DMS114 treated with DMSO at 0.1 percent for 48 hours (cell line): ENCODE results near the gene ADAT3.

Experiments used
- DNase-seq: peaks from one replicate; lab custom pipeline; 2025; ENCODE audit not compliant: unreplicated experiment; lab: John Stamatoyannopoulos, UW

ADAT3 gene

DNA sequence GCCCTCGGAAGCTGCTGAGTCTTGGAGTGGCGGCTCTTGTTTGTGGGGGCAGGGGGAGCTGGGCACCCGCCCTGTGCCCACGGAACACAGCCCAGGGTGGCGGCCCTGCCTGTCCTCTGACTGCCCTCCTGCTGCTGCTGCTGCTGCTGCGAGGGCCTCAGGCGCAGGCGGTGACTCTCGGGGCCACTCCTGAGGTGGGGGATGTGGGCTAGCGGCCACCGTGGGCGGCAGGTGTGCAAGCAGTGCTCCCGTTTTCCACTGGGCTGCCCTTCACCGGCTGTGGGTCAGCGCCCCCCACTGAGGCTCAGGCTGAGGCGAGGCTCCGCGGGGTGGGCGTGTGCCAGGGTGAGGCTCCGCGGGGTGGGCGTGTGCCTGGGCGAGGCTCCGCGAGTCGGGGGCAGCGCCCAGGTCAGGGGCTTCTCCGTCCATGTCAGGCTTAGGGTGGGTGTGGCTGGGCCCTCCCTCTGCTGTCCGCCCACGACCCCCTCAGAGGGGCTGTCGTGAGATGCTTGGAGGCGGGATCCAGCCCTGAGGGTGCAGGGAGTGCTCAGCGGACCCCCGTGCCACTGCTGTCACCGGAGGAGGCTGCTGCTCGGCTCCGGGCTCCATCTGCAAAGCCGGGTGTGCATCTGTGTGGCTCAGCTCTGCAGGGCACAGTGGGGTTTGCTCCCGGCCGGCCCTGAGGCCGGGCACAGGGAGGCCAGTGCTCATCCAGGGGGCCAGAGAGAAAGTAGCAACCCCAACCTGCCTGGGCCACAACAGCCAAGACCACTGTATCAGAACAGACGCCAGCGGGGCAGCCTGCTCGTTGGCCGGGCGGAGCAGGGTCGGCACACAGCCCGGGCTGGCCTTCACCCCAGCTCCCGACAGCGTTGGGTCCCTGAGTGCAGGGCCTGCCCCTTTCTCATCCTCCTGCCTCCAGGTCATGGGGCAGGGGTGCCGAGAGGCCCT lies 50.2 kb downstream of the ADAT3 start:
- no peak for DNase-seq

DNA sequence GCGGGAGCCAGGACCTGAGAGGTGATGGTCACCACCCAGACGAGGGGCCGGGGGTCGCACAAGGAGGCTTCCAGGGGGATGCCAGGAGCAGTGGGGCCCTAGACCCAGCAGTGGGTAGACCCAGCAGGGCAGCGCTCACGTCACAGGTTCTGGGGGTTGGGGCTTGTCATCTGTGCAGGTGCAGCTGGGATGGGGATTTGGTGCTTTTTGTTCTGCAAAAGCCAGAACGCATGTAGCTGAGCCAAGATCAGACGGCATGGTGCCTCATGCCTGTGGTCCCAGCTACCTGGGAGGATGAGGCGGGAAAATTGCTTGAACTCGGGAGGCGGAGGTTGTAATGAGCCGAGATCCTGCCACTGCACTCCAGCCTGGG lies 50.9 kb downstream of the ADAT3 start:
- DNase-seq, result no peak

DNA sequence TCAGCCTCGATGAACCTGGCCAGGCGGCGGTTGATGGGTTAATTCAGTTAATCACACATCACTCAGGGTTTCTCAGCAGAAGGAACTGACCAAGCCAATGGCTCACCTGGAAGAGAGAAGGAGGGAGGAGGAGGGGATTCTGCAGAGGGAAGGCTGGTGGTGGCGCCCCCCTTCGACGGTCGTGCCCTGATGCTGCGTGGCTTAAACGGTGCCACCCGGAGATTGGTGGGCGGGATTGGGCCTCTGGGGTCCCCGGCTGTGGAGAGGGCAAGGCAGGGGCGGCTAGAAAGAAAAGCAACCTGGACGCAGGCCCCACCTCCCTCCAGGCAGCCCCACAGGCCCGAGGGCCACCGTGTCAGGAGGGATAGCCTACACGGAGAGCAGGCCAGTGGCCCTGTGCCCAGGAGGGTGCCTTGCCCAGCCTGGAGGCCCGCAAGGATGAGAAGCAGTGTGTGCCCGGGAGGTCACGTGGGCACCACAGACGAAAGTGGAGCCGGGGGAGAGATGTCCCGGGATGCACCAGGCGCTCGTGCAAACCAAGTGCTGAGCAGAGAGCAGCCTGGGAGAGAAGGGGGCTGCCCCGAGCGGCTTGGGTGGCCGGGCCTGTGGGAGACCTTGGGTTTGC lies 51.8 kb downstream of the ADAT3 start:
- DNase-seq, result no peak

DNA sequence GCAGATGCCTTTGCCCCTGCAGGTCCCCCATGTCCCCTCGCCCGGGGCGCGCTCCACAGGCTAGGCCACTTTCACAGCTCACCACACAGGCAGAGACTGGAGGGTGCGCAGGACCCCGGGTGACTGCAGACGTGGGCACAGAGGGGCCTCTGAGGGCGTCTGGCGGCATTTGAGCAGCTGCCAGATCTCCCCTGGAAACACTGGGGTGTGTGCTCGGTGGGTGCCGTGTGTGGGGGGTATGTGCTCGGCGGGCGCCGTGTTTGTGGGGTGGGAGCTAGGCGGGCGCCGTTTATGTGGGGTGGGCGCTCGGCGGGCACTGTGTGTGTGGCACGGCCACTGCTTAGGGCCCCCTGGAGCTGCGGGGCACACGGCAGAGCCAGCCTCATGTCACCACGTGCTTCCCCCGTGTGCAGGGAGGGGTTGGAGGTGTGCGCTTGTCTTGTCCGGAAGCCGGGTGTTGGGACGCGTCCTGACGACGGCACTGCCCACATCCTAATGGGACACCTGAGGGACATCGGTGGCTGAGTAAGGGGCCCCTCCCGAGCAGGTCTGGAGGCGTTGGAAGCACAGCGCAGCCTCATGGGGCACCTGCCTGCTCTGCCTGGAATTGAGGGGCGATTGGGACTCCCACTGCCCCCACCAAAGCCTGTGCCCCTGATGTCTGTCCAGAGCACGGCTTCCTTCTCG lies 52.5 kb downstream of the ADAT3 start:
- DNase-seq, result no peak

DNA sequence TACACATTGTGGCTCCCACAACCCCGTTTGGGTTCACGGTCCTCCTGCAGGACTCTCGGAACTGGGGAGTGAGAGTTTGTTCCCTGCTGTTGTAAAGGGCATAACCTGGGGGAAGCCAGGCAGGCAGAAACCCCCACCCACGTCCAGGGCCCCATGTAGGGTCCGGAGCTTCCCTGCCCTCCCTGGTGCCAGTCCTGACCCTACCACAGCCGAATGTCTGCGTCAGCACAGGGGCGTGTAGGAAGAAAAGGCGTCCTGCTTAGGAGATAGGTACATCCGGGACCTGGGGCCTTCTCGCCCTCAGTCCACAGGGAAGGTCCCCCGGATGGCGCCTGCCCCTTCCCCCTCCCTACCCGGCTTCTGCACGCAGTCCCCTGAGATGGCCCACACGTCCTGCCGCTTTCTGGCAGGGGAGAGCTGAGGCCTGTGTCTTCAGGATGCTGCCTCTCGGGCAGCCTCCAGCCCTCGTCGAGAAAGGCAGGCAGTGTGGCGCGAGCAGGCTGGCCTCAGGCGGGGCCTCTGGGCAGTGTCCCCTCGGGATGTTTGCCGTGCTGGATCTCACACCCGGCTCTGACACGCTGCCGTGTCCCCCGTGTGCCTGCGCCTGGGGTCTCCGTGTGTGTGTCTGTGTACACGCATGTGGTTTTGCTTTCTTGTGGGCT lies 54.9 kb downstream of the ADAT3 start:
- no peak for DNase-seq

DNA sequence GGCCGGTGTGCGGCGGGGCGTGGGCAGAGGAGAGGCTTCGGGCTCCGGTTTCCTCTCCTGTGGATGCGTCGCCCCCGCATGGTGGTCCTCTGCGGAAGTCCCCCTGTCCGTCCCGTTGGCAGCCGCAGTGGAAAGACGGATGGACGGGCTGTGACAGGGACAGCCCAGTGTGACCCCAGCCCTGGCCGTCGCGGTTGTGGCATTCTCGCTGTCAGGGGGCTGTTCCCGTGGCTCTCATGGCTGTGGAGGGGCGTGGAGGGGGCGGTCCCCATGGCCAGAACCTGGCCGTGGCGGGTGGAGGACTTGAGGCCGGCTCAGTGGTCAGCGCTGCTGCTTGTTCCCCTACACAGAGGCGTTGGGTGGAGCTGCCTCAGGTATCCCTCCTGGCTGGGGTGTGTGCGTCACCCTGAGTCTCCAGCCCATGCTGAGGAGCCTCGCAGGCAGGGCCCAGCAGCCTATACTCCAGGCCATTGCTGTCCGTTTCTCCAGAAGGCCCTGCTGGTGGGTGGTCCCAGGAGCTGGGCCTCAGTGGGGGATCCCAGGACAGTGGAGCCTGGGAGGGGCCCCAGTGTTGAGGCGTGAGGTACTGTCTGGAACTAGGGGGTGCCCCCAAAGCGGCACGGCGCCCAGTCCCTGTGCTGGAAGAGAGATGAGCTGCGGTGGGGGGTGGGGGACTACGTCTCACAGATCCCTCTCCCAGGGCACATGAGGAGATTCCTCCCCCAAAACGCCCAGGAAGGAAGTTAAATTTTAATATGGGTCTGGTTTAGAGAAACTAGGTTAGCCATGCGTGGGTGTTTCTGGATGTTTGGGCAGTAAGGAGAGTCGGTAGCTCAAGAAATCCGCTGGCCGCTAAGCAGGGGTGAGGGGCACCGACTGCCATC lies 56.0 kb downstream of the ADAT3 start:
- DNase-seq, result no peak

DNA sequence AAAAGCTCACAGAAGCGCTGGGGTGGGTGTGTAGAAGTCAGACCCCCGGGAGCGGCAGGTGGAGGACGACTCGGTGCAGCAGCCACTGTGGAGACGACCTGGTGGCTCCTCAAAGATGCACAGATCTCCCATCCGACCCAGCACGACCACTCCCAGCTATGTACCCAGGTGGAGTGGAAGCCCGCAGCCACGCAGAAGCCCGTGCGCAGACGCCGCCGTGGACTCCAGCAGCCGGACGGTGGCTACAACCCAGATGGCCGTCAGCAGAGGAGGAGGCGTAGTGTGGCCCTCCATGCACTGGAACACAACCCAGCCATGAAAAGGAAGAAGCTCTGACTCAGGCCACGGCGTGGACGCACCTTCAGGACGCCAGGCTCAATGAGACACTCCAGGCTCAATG lies 57.5 kb downstream of the ADAT3 start:
- no peak for DNase-seq
